GM10266 (cell line): ENCODE measurements around the gene SPOCK1.
"Not testable (repeated sequence)": the region's sequence is repeated elsewhere in the genome, so short reads cannot be mapped to it uniquely, and the experiment has no call there.

ENCODE experiments used
- DNase-seq: peaks from one replicate; pipeline ENCODE4 v3.0.0; 2012; ENCODE audit errors: extremely low spot score
- CTCF ChIP-seq: IDR thresholded peaks from 2 replicates; pipeline ENCODE4 v1.5.1; 2012; ENCODE audit warnings: mild to moderate bottlenecking, low read depth; ENCODE audit not compliant: control insufficient read depth, insufficient read depth; ENCODE audit errors: missing control alignments

SPOCK1 gene

GRCh38 chr5:137398751-137399150 lies 100.4 kb downstream of the SPOCK1 start:
- TF ChIP-seq CTCF: no peak
- no peak for DNase-seq

- no peak for TF ChIP-seq CTCF
These were observed 101.0 kb downstream of the SPOCK1 start for GRCh38 chr5:137398154-137398553.

GRCh38 chr5:137395011-137395755 lies 103.9 kb downstream of the SPOCK1 start:
- no peak for TF ChIP-seq CTCF
- no peak for DNase-seq

More at GRCh38 chr5:137398154-137398553, 101.0 kb downstream of the SPOCK1 start:
- no peak for DNase-seq

- TF ChIP-seq CTCF: no peak
- no peak for DNase-seq
These were observed 104.7 kb downstream of the SPOCK1 start for GRCh38 chr5:137394380-137394779.

GRCh38 chr5:137393196-137393993 lies 105.7 kb downstream of the SPOCK1 start:
- DNase-seq: no peak

GRCh38 chr5:137392261-137392660 lies 106.9 kb downstream of the SPOCK1 start:
- no peak for TF ChIP-seq CTCF
- DNase-seq: no peak

More at GRCh38 chr5:137393196-137393993, 105.7 kb downstream of the SPOCK1 start:
- no peak for TF ChIP-seq CTCF

GRCh38 chr5:137391044-137391443 lies 108.1 kb downstream of the SPOCK1 start:
- DNase-seq: not testable (repeated sequence)
